IMR-90 (cell line): ENCODE results near the gene DDX39A. TPM values are rescaled to one million over a fixed set of nuclear protein-coding genes. Genes with fewer than 3 reads are reported as not detected.

ENCODE experiments used
- ATAC-seq: fragments of 200-7000 bp; cut with Tn5 transposase; 2 replicates; pipeline ENCODE4 v1.9.1; 2020; ENCODE audit warnings: low read depth, mild to moderate bottlenecking, moderate library complexity
- BruUV-seq: library from RNA; stranded (reverse); fragments of 400-500 nt; replicated peaks from 2 replicates; lab custom pipeline; 2021; lab: Mats Ljungman, UMichigan
- CTCF ChIA-PET: fragments of 300-600 bp; formaldehyde crosslinking; extraction: SDS; loops from one replicate; lab custom pipeline; 2021; ENCODE audit warnings: antibody characterized with exemption; lab: Yijun Ruan, JAX
- POLR2A ChIA-PET: fragments of 300-600 bp; sonication (Branson Sonifier 250); formaldehyde crosslinking; loops from one replicate; lab custom pipeline; 2022; ENCODE audit warnings: antibody characterized with exemption; ENCODE audit not compliant: unreplicated experiment; lab: Charles Lee
- DNase-seq: peaks from one replicate; pipeline ENCODE4 v3.0.0; 2013
- H2AFZ ChIP-seq: replicated peaks from 2 replicates; pipeline ENCODE3; 2013; ENCODE audit warnings: low read length, mild to moderate bottlenecking; ENCODE audit not compliant: poor library complexity
- H2AK5ac ChIP-seq: 2 replicates; pipeline ENCODE4 v1.6.1; 2013; ENCODE audit warnings: low read depth, low read length, inconsistent platforms
- H2AK9ac ChIP-seq: replicated peaks from 2 replicates; pipeline ENCODE3; 2013; ENCODE audit warnings: mild to moderate bottlenecking, low read depth, low read length, moderate library complexity; ENCODE audit not compliant: poor library complexity
- H2BK120ac ChIP-seq: 2 replicates; pipeline ENCODE4 v1.6.1; 2013; ENCODE audit warnings: low read depth, low read length, inconsistent platforms
- H2BK15ac ChIP-seq: 3 replicates; pipeline ENCODE4 v1.6.1; 2013; ENCODE audit warnings: low read depth, low read length, inconsistent platforms
- H2BK20ac ChIP-seq: 2 replicates; pipeline ENCODE4 v1.6.1; 2013; ENCODE audit warnings: low read depth, mild to moderate bottlenecking, inconsistent platforms, low read length, moderate library complexity
- H2BK5ac ChIP-seq: 2 replicates; pipeline ENCODE4 v1.6.1; 2013; ENCODE audit warnings: mild to moderate bottlenecking, low read depth, low read length, inconsistent platforms; ENCODE audit not compliant: poor library complexity, severe bottlenecking
- H3K14ac ChIP-seq: replicated peaks from 2 replicates; pipeline ENCODE4 v1.6.1; 2013; ENCODE audit warnings: low read depth, low read length, inconsistent platforms
- H3K18ac ChIP-seq: 2 replicates; pipeline ENCODE4 v1.6.1; 2013; ENCODE audit warnings: low read depth, low read length, control low read depth
- H3K23ac ChIP-seq: 2 replicates; pipeline ENCODE4 v1.6.1; 2013; ENCODE audit warnings: low read depth, low read length, inconsistent platforms
- H3K27ac ChIP-seq: 2 replicates; pipeline ENCODE4 v1.5.1; 2013; ENCODE audit warnings: mild to moderate bottlenecking, control low read depth, low read length; ENCODE audit not compliant: insufficient read depth
- H3K27me3 ChIP-seq: 2 replicates; pipeline ENCODE4 v1.6.1; 2013; ENCODE audit warnings: low read length; ENCODE audit not compliant: control insufficient read depth, insufficient read depth
- H3K36me3 ChIP-seq: 2 replicates; pipeline ENCODE4 v1.6.1; 2013; ENCODE audit warnings: low read length, mixed read lengths; ENCODE audit not compliant: control insufficient read depth, insufficient read depth
- H3K4ac ChIP-seq: 2 replicates; pipeline ENCODE4 v1.6.1; 2013; ENCODE audit warnings: low read depth, low read length, inconsistent platforms
- H3K4me1 ChIP-seq: 2 replicates; pipeline ENCODE4 v1.6.1; 2013; ENCODE audit warnings: low read length, mixed read lengths; ENCODE audit not compliant: control insufficient read depth, insufficient read depth
- H3K4me2 ChIP-seq: 2 replicates; pipeline ENCODE4 v1.6.1; 2013; ENCODE audit warnings: low read depth, mild to moderate bottlenecking, control low read depth, low read length, moderate library complexity
- H3K4me3 ChIP-seq: 2 replicates; pipeline ENCODE4 v1.5.1; 2013; ENCODE audit warnings: low read depth, mild to moderate bottlenecking, control low read depth, low read length, moderate library complexity; ENCODE audit not compliant: insufficient read depth
- H3K56ac ChIP-seq: 2 replicates; pipeline ENCODE4 v1.6.1; 2013; ENCODE audit warnings: low read length, inconsistent platforms; ENCODE audit not compliant: insufficient read depth; ENCODE audit errors: extremely low read depth
- H3K79me1 ChIP-seq, 2 experiments: 2 replicates each; pipeline ENCODE4 v1.6.1; 2013; ENCODE audit warnings: low read length in 2 of 2, inconsistent platforms in 1 of 2, low read depth in 1 of 2
- H3K9ac ChIP-seq: 2 replicates; pipeline ENCODE4 v1.6.1; 2013; ENCODE audit warnings: low read depth, low read length, control low read depth
- H3K9me1 ChIP-seq: 2 replicates; pipeline ENCODE4 v1.6.1; 2013; ENCODE audit warnings: low read length, inconsistent platforms; ENCODE audit not compliant: insufficient read depth
- H3K9me3 ChIP-seq: 2 replicates; pipeline ENCODE4 v1.6.1; 2013; ENCODE audit warnings: low read length; ENCODE audit not compliant: control insufficient read depth, insufficient read depth
- H4K20me1 ChIP-seq: 2 replicates; pipeline ENCODE4 v1.6.1; 2013; ENCODE audit warnings: low read length, inconsistent platforms; ENCODE audit not compliant: insufficient read depth
- H4K5ac ChIP-seq: 2 replicates; pipeline ENCODE4 v1.6.1; 2013; ENCODE audit warnings: mild to moderate bottlenecking, low read depth, low read length, control low read depth
- H4K8ac ChIP-seq, 2 experiments: 2 replicates each; pipeline ENCODE4 v1.6.1; 2013; ENCODE audit warnings: low read depth in 2 of 2, low read length in 2 of 2, control low read depth in 1 of 2, inconsistent platforms in 1 of 2
- H4K91ac ChIP-seq: 2 replicates; pipeline ENCODE4 v1.6.1; 2013; ENCODE audit warnings: low read depth, low read length, inconsistent platforms; ENCODE audit not compliant: insufficient read depth
- ELK1 ChIP-seq: fragments of 150-350 bp; IDR thresholded peaks from 2 replicates; pipeline ENCODE4 v1.6.1; 2016; ENCODE audit warnings: low read depth, mild to moderate bottlenecking, low read length, moderate library complexity, borderline replicate concordance
- FOS ChIP-seq: fragments of 150-350 bp; IDR thresholded peaks from 2 replicates; pipeline ENCODE4 v1.6.1; 2016; ENCODE audit warnings: low read depth, low read length
- POLR2A ChIP-seq: IDR thresholded peaks from 2 replicates; pipeline ENCODE4 v1.6.1; 2012; ENCODE audit warnings: mild to moderate bottlenecking, low read depth, low read length
- RCOR1 ChIP-seq: IDR thresholded peaks from 2 replicates; pipeline ENCODE4 v1.6.1; 2012; ENCODE audit warnings: mild to moderate bottlenecking, low read length, improper control_type of control experiment; ENCODE audit not compliant: insufficient replicate concordance
- USF2 ChIP-seq: fragments of 150-350 bp; IDR thresholded peaks from 2 replicates; pipeline ENCODE4 v1.6.1; 2017; ENCODE audit warnings: mild to moderate bottlenecking, antibody characterized with exemption, low read length, low read depth
- WGBS, 2 experiments: methylation state at CpG; one replicate each; pipeline versions ENCODE4 v1.1.5 to v1.1.7; 2013; ENCODE audit warnings: missing lambda C conversion rate in 2 of 2; ENCODE audit not compliant: insufficient read length in 1 of 2; ENCODE audit errors: extremely low coverage in 2 of 2; 5-methylcytosine and 5-hydroxymethylcytosine counted together
- dilution Hi-C: fragments of 300-500 bp; cut with HindIII; formaldehyde crosslinking; loops from one replicate; pipeline ENCODE4 v1.14.3; 2018; ENCODE audit warnings: low sequenced_read_pairs; ENCODE audit not compliant: unreplicated experiment
- in situ Hi-C: fragments of 300-500 bp; cut with MboI; formaldehyde crosslinking; loops from 3 replicates; pipeline ENCODE4 v1.14.3; 2019; ENCODE audit warnings: low sequenced_read_pairs, inconsistent platforms, mixed read lengths
- intact Hi-C: fragments of 100-400 bp; cut with micrococcal nuclease; formaldehyde crosslinking; loops from 2 replicates; pipeline ENCODE4 v1.10.0; 2022
- polyA plus RNA-seq, 3 experiments: library from polyadenylated mRNA; depleted of rRNA; stranded (reverse); fragments of >200 nt; gene quantifications; 2 replicates each; pipeline ENCODE4 v1.2.3, GENCODE V29; 2012; ENCODE audit warnings: low replicate concordance in 1 of 3
- total RNA-seq: library from RNA; depleted of rRNA; stranded (reverse); fragments of >200 nt; gene quantifications from 2 replicates; pipeline ENCODE4 v1.2.3, GENCODE V29; 2012

Gene DDX39A
- total and polyA plus RNA-seq, 2 of the 4 experiments (the other 2 are of a cell fraction) = 82.5 to 83.0 TPM

- no peaks in the 10 kb centered on the region; the same call in 1 of the 2 replicates for H3K9me1 ChIP-seq
- H4K91ac ChIP-seq = no peak overlapping the region
- no peak overlapping the region for H2AK9ac ChIP-seq
- no peak overlapping the region for H4K8ac ChIP-seq
- peaks cover 39% of the 10 kb centered on the region for H3K36me3 ChIP-seq
- no peak overlapping the region for H3K18ac ChIP-seq
- H3K79me1 ChIP-seq = no peaks in the 10 kb centered on the region
- H3K4ac ChIP-seq = no peak overlapping the region
- H3K27me3 ChIP-seq = no peaks in the 10 kb centered on the region
- dilution Hi-C loops (no loop called here), in situ Hi-C loops (no loop called here), intact Hi-C loops (no loop called here)
- H2AK5ac ChIP-seq = no peak overlapping the region
- no peak for DNase-seq
- H3K9ac ChIP-seq = no peak overlapping the region
- H3K14ac ChIP-seq = no peak overlapping the region
- H3K9me3 ChIP-seq = no peaks in the 10 kb centered on the region
- no peaks in the 10 kb centered on the region for H3K4me1 ChIP-seq
- ATAC-seq = no peak
- H3K4me3 ChIP-seq = no peak overlapping the region
- CTCF ChIA-PET = no interaction called here
- no peak for TF ChIP-seq USF2
- no peak for TF ChIP-seq FOS
- no peak for TF ChIP-seq RCOR1
- no peak for TF ChIP-seq POLR2A
- TF ChIP-seq ELK1 = no peak
- H2BK5ac ChIP-seq = no peak overlapping the region
- H3K23ac ChIP-seq = no peak overlapping the region
- no peak overlapping the region for H2AFZ ChIP-seq
- H3K27ac ChIP-seq = no peak overlapping the region
- H3K56ac ChIP-seq = no peak overlapping the region
- no peak overlapping the region for H2BK20ac ChIP-seq
- no peak overlapping the region for H3K4me2 ChIP-seq
- no peak overlapping the region for H2BK15ac ChIP-seq
- no peaks in the 10 kb centered on the region; the same call in 1 of the 2 replicates for H4K20me1 ChIP-seq
- POLR2A ChIA-PET = no interaction called here
- WGBS, 2 experiments = 100% methylated on average over 1 to 2 of the region's 2 CpGs
- no peak overlapping the region for H4K5ac ChIP-seq
- no peak overlapping the region for H2BK120ac ChIP-seq
- no TSS peak for BruUV-seq
Measured at GRCh38 chr19:14460935-14461334, 41.8 kb upstream of the DDX39A start.
